Activated CD8-positive, alpha-beta memory T cell treated with anti-CD3 and anti-CD28 coated beads, Interleukin-2, amount 50 U/mL, for 24 hours (primary cell): ENCODE measurements around the gene ABHD17C.
"Not testable (repeated sequence)": the region's sequence is repeated elsewhere in the genome, so short reads cannot be mapped to it uniquely, and the experiment has no call there.

Source experiments
- DNase-seq: peaks from one replicate; pipeline ENCODE4 v3.0.0-alpha.2; 2020; ENCODE audit errors: extremely low read depth

ABHD17C gene

GRCh38 chr15:80695099-80695910 lies at the start of gene ABHD17C:
Gene ABHD17C (plus strand): TSS chr15:80695310. CDS start chr15:80695430, 120 bp downstream.
- no peak for DNase-seq

- DNase-seq: no peak
These were observed 49.5 kb upstream of the ABHD17C start for GRCh38 chr15:80645494-80646065.

GRCh38 chr15:80647424-80647823 lies 47.7 kb upstream of the ABHD17C start:
- DNase-seq: not testable (repeated sequence)

- DNase-seq: no peak
These were observed 40.8 kb upstream of the ABHD17C start for GRCh38 chr15:80654299-80654698.

DNA sequence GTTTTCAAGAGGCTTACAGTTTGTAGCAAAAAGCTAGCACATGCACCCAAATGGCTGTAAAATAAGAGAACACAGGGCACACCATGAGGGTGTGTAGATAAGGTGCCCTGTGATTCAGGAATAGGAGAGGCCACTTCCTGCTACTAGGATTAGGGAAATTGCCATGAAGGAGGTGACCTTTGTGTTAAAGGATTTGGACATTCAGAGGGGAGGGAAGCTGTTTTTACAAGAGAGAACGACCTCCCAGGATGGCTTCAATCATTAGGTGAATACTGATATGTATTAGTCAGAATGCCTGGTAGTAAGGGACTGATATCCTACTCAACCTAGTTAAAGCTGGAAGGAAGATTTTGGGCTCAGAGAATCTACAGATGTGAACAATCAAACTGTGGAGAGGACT lies 35.7 kb upstream of the ABHD17C start:
- DNase-seq: no peak

DNA sequence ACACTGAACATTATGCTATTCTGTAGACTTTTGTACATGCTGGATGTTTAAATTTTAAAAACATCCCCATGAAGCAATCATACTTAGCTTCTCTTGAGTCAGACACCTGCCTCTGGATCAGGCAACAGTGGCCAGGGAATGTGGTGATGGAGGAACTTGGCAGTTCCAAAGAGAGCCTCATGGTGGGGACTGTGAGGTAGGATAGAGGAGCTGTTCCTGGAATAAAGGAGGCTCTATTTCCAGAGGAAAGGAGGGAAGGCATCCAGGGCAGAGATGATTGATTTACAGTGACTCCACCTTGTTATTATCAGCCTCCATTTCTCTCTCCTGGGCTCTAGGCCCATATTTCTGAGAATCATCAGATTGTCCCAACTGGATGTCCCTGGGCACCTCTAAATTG lies 35.0 kb upstream of the ABHD17C start:
- DNase-seq: no peak

DNA sequence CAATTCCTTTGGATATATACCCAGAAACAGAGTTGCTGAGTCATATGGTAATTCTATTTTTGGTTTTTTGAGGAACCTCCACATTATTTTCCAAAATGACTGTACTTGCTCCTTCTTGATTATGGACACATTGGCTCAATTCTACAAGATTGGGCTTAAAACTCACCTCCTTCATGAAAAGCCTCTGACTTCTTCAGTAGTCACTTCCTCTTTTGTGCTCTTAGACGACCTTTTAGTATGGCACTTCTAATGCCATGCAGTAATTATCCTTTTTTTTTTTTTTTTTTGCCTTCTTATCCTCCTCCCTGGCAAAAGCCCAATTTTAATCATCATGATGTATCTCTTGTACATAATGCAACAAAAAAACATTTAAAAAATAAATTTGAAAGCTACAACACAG lies 33.0 kb upstream of the ABHD17C start:
- no peak for DNase-seq

- DNase-seq: no peak
These were observed 32.2 kb upstream of the ABHD17C start for GRCh38 chr15:80662757-80663553.

GRCh38 chr15:80665151-80665550 lies 30.0 kb upstream of the ABHD17C start:
- DNase-seq: no peak

GRCh38 chr15:80667936-80668335 lies 27.2 kb upstream of the ABHD17C start:
- DNase-seq: no peak

- no peak for DNase-seq
These were observed 26.4 kb upstream of the ABHD17C start for GRCh38 chr15:80668546-80669236.

GRCh38 chr15:80669663-80670273 lies 25.3 kb upstream of the ABHD17C start:
- DNase-seq: no peak

DNA sequence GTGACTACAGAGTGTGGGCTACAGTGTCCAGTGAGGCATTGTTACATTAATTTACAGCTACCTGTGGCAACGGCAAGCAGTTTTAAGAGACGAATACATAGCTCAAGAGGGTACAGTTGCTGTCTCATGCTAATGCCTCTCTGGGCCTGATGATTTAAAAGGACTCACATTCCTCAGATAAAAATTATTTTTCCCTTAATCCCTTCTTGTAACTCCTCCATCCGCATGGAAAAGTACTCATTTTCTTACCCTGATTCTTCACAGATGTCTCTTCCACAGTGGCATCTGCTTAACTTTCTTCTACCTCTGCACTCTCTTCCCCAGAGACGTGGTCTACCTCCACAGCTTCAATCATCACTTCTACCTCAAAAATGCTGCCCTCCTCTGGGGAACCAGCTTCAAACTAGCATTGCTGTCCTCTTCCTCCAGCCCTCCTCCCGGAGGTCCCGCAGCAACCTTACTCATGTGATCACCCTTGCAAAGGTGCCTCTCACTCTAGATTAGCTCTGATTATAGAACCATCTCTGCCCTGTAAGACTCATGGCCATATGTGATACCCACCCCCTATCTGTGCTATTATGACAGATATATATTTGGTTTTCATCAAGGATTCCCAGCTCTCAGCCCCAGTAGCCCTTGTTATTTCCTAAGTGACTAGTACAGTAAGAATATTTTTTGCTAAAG lies 21.4 kb upstream of the ABHD17C start:
- DNase-seq: no peak

GRCh38 chr15:80674245-80674614 lies 20.9 kb upstream of the ABHD17C start:
- no peak for DNase-seq

- no peak for DNase-seq
These were observed 18.1 kb upstream of the ABHD17C start for GRCh38 chr15:80677041-80677440.

DNA sequence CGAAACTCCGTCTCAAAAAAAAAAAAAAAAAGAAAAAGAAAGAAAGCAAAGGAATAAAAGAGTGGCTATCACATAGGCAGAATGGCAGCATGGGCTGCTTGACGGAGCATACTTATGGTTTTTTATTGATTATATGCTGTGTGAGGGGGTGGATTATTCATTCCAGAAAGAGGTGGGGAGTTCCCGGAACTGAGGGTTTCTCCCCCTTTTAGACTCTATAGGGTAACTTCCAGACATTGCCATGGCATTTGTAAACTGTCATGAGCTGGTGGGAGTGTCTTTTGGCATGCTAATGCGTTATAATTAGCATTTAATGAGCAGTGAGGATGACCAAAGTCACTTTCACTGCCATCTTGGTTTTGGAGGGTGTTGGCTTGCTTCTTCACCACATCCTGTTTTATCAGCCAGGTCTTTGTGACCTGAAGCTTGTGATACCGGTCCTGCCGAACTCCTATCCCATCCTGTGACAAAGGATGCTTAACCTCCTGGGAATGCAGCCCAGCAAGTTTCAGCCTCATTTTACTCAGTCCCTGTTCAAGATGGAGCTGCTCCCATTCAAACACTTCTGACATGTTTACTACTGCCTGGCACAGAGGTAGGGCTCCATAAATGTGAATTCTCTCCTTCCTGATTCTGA lies 15.8 kb upstream of the ABHD17C start:
- no peak for DNase-seq

DNA sequence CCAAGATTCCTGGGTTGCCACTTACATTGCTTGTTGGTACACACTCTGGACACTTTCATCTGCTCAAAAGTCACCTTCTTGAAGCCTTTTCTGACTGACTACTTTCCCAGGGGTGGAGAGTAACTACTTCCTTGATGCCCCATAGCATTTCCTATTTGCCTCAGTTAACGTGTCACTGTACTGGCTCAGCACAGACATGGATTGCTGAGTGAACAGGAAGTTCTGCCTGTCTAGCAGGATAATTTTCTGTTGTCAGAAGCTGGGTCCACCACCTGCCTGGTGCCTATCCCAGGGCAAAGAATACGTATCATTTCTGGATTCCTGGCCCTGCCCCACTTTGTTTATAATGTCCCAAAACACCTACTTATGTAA lies 15.3 kb upstream of the ABHD17C start:
- no peak for DNase-seq

GRCh38 chr15:80682201-80682600 lies 12.9 kb upstream of the ABHD17C start:
- DNase-seq: no peak

DNA sequence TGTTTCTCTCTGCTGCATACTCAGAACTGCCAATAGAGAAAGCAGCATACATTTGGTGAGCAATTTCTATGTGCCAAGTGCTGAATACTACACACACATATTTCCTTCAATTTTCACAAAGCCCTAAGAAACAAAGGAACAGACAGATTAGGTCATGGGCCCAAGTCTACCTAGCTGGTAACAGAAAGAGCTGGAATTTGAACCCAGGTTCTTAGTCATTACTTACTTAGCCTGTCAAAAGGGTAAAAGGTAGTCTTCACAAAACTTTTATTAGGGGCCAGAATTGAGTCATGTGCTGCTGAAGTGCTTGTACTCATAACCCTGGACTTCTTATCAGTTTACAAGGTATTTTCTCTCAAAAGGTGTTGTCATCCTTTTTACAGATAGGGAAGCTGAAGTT lies 10.4 kb upstream of the ABHD17C start:
- no peak for DNase-seq

- DNase-seq: no peak
These were observed 9.5 kb upstream of the ABHD17C start for GRCh38 chr15:80685628-80686027.

DNA sequence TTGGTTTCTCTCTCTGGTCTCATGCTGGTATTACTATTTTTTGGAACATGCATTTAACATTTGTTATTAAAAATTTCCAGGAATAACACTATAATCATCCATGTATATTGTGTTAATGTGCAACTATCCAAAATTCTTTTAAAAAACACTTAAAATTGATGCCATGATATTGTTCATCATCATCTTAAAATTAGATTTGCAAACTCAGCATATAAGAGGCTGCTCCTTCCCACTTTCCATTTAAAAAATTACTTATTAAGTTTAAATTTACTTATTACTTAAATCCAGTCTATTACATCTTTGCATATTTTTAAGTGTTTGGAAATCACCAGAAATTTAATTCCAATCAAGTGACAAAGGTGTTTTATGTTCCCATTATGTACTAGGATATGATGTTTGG lies 5.8 kb upstream of the ABHD17C start:
- DNase-seq: no peak
